Ovary (tissue), 9 donors: ENCODE data around the gene P2RY6. TPM values are rescaled to one million over a fixed set of nuclear protein-coding genes. Genes with fewer than 3 reads are reported as not detected.

ENCODE experiments used
- DNase-seq, 5 donors: peaks; one replicate each; pipeline ENCODE4 v3.0.0-alpha.2; 2019 to 2020
- H3K27ac ChIP-seq, 2 donors: fragments of 200-600 bp; one replicate each; pipeline versions ENCODE4 v1.5.1 to v1.8.0; 2019 to 2022
- H3K27me3 ChIP-seq: fragments of 200-600 bp; one replicate; pipeline ENCODE4 v1.8.0; 2022
- H3K36me3 ChIP-seq: fragments of 200-600 bp; sonication (generic); one replicate; pipeline ENCODE4 v1.5.1; 2019
- H3K4me1 ChIP-seq: one replicate; pipeline ENCODE4 v1.8.1; 2013; ENCODE audit warnings: mild to moderate bottlenecking, moderate library complexity; ENCODE audit not compliant: insufficient read depth
- H3K4me3 ChIP-seq: fragments of 200-600 bp; sonication (generic); one replicate; pipeline ENCODE4 v1.5.1; 2017
- H3K9me3 ChIP-seq, 2 donors: fragments of 200-600 bp in 1 of 2; sonication (generic) in 1 of 2; one replicate each; pipeline versions ENCODE4 v1.5.1 to v1.8.1; 2013 to 2019; ENCODE audit warnings: mild to moderate bottlenecking in 1 of 2, moderate library complexity in 1 of 2
- EP300 ChIP-seq: sonication (generic); formaldehyde crosslinking; IDR thresholded peaks from one replicate; pipeline ENCODE4 v1.6.1; 2017; ENCODE audit warnings: antibody characterized with exemption
- POLR2A ChIP-seq: fragments of 450-650 bp; IDR thresholded peaks from one replicate; pipeline ENCODE4 v1.6.1; 2017; ENCODE audit warnings: antibody characterized with exemption, mild to moderate bottlenecking, moderate library complexity
- WGBS, 3 donors: extraction: QIAGEN DNeasy Blood & Tissue Kit in 1 of 3; methylation state at CpG; one replicate each; pipeline versions ENCODE4 v1.1.5 to v1.1.7; 2013 to 2017; 5-methylcytosine and 5-hydroxymethylcytosine counted together
- intact Hi-C, 4 donors: fragments of 100-400 bp; cut with DNase I; formaldehyde crosslinking; loops; one replicate each; pipeline versions ENCODE4 v1.11.0 to v1.15.1; 2022 to 2023
- polyA plus RNA-seq, 2 donors: library from polyadenylated mRNA; stranded (reverse); fragments of 200-250 nt in 1 of 2; fragments of 350-450 nt in 1 of 2; fragmentation: Illumina TruSeq in 1 of 2; extraction: RNeasy Lipid Tissue Mini Kit (QIAGEN cat#74804) in 1 of 2; gene quantifications; one replicate each; pipeline ENCODE4 v1.2.3, GENCODE V29; 2013 to 2014
- total RNA-seq, 7 donors: library from RNA; depleted of rRNA in 2 of 7; stranded (reverse); fragments of >200 nt in 2 of 7; fragmentation: NEBNext Ultra II Directional in 3 of 7; extraction: Animal tissue kit (Norgen Biotek cat#: 25700) in 3 of 7; gene quantifications; one replicate each; pipeline versions ENCODE4 v1.1.0 to v1.2.4, GENCODE V29; 2016 to 2023
- TF ChIP-seq, protein P1 (sequence below), 3 donors: fragments of 450-650 bp in 2 of 3; fragments of 200-600 bp in 1 of 3; IDR thresholded peaks; one replicate each; pipeline versions ENCODE4 v1.5.1 to v1.8.0; 2016 to 2022; ENCODE audit warnings: antibody characterized with exemption in 3 of 3, mild to moderate bottlenecking in 1 of 3
- donor health status: DM: no; HTN: no; CAD: no; lungs with moderate emphysema.
- donor health status: DM: no; HTN: no; CAD: no.
- donor health status: Bipolar disorder and iron deficiency.
- donor health status: DM: yes; HTN: yes; CAD: no.
- donor health status: DM: no; HTN: no; CAD: no.
- donor health status: DM: yes; HTN: yes; CAD: no.

Gene P2RY6
- total and polyA plus RNA-seq, 9 donors: 0.23 to 1.4 (median 0.66) TPM; not detected in 1

DNA sequence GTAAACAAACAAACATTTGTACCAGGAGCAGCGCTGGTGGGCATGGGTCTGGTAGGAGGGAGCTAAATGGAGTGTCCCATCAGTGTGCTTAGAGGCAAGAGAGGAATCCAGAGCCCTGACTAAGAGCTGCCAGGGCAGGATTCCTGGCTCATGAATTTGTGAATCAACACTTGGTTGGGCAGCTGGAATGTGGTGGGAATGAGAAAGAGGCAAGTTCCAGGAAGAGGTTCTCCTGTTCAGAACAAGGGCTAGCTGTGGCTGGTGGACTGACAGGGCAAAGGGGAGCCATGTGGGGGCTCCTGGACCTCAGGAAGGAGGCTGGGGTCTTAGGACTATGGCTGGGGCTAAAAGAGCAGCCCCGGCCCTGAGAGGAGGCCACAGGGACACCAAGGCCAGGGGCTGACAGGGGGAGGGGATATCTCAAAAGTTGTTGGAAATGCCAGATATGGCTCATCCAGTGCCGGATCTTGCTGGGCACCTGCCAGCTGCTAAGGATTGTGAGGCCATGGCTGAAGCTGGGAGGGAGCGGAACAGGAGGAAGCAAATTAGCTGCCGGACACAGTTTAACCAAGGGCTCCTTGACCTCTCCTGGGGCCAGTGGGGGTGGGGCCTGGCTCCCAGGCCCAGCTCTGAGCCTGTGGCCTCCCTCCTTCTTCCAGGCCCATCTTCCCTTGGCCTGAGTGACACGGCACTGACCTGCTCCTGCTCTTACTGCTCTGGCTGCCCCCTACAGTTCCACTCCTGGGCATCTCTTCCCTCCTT, 14.6 kb upstream of the P2RY6 start:
- Histone ChIP-seq H3K9me3 (no peaks in the 10 kb centered on the region), H3K27me3 (no peaks in the 10 kb centered on the region), H3K4me3 (no peak overlapping the region), H3K36me3 (no peaks in the 10 kb centered on the region), H3K4me1 (peaks cover 10% of the 10 kb centered on the region), H3K27ac (no peak overlapping the region)
- no peak for TF ChIP-seq POLR2A
- no peak for TF ChIP-seq EP300
- TF ChIP-seq, protein P1, sequence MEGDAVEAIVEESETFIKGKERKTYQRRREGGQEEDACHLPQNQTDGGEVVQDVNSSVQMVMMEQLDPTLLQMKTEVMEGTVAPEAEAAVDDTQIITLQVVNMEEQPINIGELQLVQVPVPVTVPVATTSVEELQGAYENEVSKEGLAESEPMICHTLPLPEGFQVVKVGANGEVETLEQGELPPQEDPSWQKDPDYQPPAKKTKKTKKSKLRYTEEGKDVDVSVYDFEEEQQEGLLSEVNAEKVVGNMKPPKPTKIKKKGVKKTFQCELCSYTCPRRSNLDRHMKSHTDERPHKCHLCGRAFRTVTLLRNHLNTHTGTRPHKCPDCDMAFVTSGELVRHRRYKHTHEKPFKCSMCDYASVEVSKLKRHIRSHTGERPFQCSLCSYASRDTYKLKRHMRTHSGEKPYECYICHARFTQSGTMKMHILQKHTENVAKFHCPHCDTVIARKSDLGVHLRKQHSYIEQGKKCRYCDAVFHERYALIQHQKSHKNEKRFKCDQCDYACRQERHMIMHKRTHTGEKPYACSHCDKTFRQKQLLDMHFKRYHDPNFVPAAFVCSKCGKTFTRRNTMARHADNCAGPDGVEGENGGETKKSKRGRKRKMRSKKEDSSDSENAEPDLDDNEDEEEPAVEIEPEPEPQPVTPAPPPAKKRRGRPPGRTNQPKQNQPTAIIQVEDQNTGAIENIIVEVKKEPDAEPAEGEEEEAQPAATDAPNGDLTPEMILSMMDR (IDR thresholded peaks at IDR 0.05): no peak
- intact Hi-C loops: no loop called here
- 44 to 51% (median 49%) methylated on average over 6 of the region's 6 CpGs for WGBS, 3 donors
- peak; percentile 42 to 74 (median 44) for DNase-seq

DNA sequence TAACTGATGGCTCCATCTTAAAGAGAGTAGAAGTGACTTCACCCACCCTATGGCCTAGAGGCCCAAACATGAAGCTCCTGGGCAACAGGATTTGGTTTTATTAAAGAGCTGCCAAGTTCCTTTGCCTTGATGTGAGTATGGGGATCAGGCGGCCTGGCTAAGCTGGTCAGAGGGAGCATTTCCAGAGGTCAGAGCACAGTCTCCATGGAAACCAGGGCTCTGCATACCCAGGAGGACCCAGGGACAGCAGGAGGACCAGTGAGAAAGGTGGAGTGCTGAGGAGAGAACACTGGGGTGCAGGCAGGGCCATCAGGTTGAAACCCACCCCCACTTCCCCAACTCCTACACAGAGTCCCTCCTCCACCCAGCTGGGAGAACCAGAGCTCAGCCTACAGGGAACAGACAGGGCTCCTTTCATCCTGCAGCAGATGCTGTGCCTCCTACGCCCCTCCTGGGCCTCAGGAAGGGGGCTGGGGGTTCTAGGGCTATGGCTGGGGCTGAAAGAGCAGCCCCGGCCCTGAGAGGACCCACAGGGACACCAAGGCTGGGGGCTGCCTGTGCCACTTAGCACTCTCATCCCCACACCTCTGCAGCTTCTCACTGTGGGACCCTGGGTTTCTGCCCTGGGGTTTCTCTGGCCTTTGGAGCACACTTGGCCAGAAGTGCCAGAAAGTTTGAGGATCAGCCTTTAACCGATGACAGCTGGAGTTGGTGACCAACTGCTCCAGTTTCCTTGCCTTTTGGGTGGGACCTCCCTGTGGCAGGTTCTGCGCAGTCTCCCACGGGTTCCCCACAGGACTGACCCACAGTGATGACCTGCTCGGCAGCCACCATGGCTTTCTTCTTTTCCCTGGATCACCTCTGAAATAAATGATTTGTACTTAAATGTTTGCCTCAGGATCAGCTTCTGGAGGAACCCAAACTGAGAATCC, 13.8 kb upstream of the P2RY6 start:
- no peak for DNase-seq
- H3K27ac ChIP-seq: no peak overlapping the region

DNA sequence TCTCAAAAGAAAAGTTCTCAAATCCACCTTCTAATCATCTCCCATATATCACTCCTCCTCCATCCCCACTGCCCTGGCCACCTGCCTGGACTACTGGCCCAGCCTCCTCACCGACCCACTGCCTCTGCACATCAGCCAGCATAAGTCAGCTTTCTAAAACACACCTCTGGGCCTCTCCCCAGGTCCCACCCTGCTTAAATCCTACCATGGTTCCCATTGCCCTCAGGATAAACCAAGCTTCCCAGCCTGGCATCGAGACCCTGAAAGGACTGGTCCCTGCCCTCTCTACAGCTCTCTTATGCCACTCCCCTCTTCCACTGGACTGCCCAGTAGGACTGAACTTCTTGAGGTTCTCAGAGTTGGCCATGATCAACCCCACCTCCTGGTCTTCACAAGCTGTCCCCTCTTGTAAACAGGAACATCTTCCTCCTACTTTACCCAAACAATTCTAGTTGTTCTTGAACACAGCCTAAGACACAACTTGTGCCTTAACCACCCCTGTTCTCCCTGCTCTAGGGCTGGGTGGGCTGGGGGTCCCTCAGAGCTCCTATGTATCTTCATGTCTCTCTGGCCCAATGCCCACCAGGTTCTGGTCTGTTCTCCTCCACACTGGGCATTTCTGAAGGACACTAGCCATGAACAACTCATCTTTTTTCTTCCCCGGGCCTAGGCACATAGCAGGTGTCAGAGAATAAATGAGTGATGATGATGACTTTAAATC, 12.6 kb upstream of the P2RY6 start:
- intact Hi-C loops: no loop called here
- no peak for TF ChIP-seq POLR2A
- no peak for TF ChIP-seq EP300
- TF ChIP-seq, protein P1 (IDR thresholded peaks at IDR 0.05): no peak
- 85 to 90% (median 89%) methylated on average over 3 of the region's 3 CpGs for WGBS, 3 donors
- Histone ChIP-seq H3K9me3 (no peaks in the 10 kb centered on the region), H3K4me1 (peaks cover 13% of the 10 kb centered on the region), H3K27ac (no peak overlapping the region), H3K27me3 (no peaks in the 10 kb centered on the region), H3K4me3 (no peak overlapping the region), H3K36me3 (no peaks in the 10 kb centered on the region)
- no peak for DNase-seq

More for the DNA sequence above, 13.8 kb upstream of the P2RY6 start:
- H3K36me3 ChIP-seq: no peaks in the 10 kb centered on the region
- no peaks in the 10 kb centered on the region for H3K9me3 ChIP-seq
- WGBS, 3 donors: 84 to 92% (median 87%) methylated on average over 6 to 7 of the region's 7 CpGs
- intact Hi-C loops: no loop called here
- no peak overlapping the region for H3K4me3 ChIP-seq
- H3K4me1 ChIP-seq: peaks cover 10% of the 10 kb centered on the region
- no peaks in the 10 kb centered on the region for H3K27me3 ChIP-seq
- TF ChIP-seq EP300: no peak
- no peak for TF ChIP-seq POLR2A
- TF ChIP-seq, protein P1 (IDR thresholded peaks at IDR 0.05): no peak

DNA sequence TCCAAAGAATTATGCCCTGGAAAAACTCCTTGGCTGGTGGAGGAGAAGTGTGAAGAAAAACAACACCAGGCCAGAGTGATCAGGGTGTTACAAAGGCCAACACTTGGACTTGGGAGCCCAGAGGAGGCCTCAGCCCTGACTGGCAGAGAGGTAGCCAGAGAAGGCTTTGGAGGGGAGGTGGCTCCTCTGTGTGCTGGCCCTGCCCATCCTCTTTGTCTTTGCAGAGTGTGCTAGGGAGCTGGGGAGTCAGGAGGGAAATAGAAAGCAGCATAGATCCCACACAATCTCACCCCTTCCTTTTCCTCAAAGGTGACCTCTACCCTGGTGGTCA, 12.0 kb upstream of the P2RY6 start:
- TF ChIP-seq, protein P1 (IDR thresholded peaks at IDR 0.05): no peak
- TF ChIP-seq EP300 (no peak), POLR2A (no peak)
- H3K4me3 ChIP-seq: no peak overlapping the region
- DNase-seq: no peak
- H3K9me3 ChIP-seq: no peaks in the 10 kb centered on the region
- H3K27ac ChIP-seq: no peak overlapping the region
- peaks cover 13% of the 10 kb centered on the region for H3K4me1 ChIP-seq
- no peaks in the 10 kb centered on the region for H3K27me3 ChIP-seq
- no peaks in the 10 kb centered on the region for H3K36me3 ChIP-seq
- intact Hi-C loops: no loop called here
